WTC11 (cell line): ENCODE measurements around the gene RBM26.

ENCODE experiments used
- CREB1 ChIP-seq: sonication (generic); formaldehyde crosslinking; IDR thresholded peaks from 2 replicates; pipeline ENCODE4 v1.8.0; 2023; ENCODE audit warnings: mild to moderate bottlenecking, missing genetic modification reagents
- NR3C1 ChIP-seq: sonication (generic); formaldehyde crosslinking; conservative IDR thresholded peaks from 2 replicates; pipeline ENCODE4 v1.8.1; 2023; ENCODE audit warnings: low read depth, mild to moderate bottlenecking, missing genetic modification reagents
- TCF7 ChIP-seq: sonication (generic); formaldehyde crosslinking; IDR thresholded peaks from 2 replicates; pipeline ENCODE4 v1.8.0; 2022; ENCODE audit warnings: mild to moderate bottlenecking, low read depth, missing genetic modification reagents, moderate library complexity
- TF ChIP-seq, protein P1 (sequence below): sonication (generic); formaldehyde crosslinking; IDR thresholded peaks from 2 replicates; pipeline ENCODE4 v1.8.1; 2023; ENCODE audit warnings: mild to moderate bottlenecking, missing genetic modification reagents
- TF ChIP-seq, protein P2 (sequence below): fragments of 200-600 bp; IDR thresholded peaks from 2 replicates; pipeline ENCODE4 v1.8.0; 2022; ENCODE audit warnings: antibody characterized with exemption
- TF ChIP-seq, protein P3 (sequence below): sonication (generic); formaldehyde crosslinking; conservative IDR thresholded peaks from 2 replicates; pipeline ENCODE4 v1.8.1; 2022; ENCODE audit warnings: mild to moderate bottlenecking, missing genetic modification reagents
- TF ChIP-seq, protein P4 (sequence below): sonication (generic); formaldehyde crosslinking; IDR thresholded peaks from 2 replicates; pipeline ENCODE4 v1.8.1; 2023; ENCODE audit warnings: mild to moderate bottlenecking, missing genetic modification reagents, moderate library complexity
- TF ChIP-seq, protein P5 (sequence below): sonication (generic); formaldehyde crosslinking; IDR thresholded peaks from 2 replicates; pipeline ENCODE4 v1.8.1; 2023; ENCODE audit warnings: mild to moderate bottlenecking, moderate library complexity, missing genetic modification reagents

DNA sequence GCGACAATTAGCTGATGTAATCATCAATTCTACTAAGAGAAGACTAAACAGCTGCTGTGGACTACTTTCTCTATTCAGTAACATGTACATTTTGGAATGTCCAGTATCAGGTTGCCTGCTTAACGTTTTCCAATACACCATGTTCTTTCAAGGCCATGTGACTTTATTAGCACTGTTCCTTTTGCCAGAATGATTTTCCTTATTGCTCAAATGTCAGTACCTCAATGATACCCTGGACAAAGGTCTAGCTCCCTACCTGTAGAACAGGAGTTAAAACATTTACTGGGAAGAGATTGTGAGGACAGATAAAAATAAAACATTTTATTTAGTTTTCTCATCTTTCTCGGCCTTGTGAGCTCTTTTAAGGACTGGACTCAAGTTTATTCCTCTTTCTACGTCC lies 3.8 kb upstream of the RBM26 start:
- TF ChIP-seq, protein P1, sequence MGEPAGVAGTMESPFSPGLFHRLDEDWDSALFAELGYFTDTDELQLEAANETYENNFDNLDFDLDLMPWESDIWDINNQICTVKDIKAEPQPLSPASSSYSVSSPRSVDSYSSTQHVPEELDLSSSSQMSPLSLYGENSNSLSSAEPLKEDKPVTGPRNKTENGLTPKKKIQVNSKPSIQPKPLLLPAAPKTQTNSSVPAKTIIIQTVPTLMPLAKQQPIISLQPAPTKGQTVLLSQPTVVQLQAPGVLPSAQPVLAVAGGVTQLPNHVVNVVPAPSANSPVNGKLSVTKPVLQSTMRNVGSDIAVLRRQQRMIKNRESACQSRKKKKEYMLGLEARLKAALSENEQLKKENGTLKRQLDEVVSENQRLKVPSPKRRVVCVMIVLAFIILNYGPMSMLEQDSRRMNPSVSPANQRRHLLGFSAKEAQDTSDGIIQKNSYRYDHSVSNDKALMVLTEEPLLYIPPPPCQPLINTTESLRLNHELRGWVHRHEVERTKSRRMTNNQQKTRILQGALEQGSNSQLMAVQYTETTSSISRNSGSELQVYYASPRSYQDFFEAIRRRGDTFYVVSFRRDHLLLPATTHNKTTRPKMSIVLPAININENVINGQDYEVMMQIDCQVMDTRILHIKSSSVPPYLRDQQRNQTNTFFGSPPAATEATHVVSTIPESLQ (CRISPR knock-in tag) = no peak
- TF ChIP-seq, protein P2, sequence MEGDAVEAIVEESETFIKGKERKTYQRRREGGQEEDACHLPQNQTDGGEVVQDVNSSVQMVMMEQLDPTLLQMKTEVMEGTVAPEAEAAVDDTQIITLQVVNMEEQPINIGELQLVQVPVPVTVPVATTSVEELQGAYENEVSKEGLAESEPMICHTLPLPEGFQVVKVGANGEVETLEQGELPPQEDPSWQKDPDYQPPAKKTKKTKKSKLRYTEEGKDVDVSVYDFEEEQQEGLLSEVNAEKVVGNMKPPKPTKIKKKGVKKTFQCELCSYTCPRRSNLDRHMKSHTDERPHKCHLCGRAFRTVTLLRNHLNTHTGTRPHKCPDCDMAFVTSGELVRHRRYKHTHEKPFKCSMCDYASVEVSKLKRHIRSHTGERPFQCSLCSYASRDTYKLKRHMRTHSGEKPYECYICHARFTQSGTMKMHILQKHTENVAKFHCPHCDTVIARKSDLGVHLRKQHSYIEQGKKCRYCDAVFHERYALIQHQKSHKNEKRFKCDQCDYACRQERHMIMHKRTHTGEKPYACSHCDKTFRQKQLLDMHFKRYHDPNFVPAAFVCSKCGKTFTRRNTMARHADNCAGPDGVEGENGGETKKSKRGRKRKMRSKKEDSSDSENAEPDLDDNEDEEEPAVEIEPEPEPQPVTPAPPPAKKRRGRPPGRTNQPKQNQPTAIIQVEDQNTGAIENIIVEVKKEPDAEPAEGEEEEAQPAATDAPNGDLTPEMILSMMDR = no peak
- TF ChIP-seq, protein P3, sequence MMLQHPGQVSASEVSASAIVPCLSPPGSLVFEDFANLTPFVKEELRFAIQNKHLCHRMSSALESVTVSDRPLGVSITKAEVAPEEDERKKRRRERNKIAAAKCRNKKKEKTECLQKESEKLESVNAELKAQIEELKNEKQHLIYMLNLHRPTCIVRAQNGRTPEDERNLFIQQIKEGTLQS (CRISPR knock-in tag) = no peak
- no peak for TF ChIP-seq CREB1 (CRISPR knock-in tag)
- no peak for TF ChIP-seq NR3C1 (CRISPR knock-in tag)
- TF ChIP-seq, protein P4, sequence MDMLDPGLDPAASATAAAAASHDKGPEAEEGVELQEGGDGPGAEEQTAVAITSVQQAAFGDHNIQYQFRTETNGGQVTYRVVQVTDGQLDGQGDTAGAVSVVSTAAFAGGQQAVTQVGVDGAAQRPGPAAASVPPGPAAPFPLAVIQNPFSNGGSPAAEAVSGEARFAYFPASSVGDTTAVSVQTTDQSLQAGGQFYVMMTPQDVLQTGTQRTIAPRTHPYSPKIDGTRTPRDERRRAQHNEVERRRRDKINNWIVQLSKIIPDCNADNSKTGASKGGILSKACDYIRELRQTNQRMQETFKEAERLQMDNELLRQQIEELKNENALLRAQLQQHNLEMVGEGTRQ (CRISPR knock-in tag) = no peak
- TF ChIP-seq TCF7 (CRISPR knock-in tag) = no peak
- TF ChIP-seq, protein P5, sequence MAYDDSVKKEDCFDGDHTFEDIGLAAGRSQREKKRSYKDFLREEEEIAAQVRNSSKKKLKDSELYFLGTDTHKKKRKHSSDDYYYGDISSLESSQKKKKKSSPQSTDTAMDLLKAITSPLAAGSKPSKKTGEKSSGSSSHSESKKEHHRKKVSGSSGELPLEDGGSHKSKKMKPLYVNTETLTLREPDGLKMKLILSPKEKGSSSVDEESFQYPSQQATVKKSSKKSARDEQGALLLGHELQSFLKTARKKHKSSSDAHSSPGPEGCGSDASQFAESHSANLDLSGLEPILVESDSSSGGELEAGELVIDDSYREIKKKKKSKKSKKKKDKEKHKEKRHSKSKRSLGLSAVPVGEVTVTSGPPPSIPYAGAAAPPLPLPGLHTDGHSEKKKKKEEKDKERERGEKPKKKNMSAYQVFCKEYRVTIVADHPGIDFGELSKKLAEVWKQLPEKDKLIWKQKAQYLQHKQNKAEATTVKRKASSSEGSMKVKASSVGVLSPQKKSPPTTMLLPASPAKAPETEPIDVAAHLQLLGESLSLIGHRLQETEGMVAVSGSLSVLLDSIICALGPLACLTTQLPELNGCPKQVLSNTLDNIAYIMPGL (CRISPR knock-in tag) = no peak
